ENCODE measurements around the gene ADARB2. TPM values are rescaled to one million over a fixed set of nuclear protein-coding genes. Genes with fewer than 3 reads are reported as not detected.

ADARB2 gene
- polyA plus RNA-seq, 3 donors = not detected

GRCh38 chr10:1520909-1521565, 216.3 kb downstream of the ADARB2 start:
- H3K79me2 ChIP-seq (ENCODE audit: insufficient read depth, low read length) = no peaks in the 10 kb centered on the region
- Mint-ChIP-seq H3K27me3 (ENCODE audit: low read depth in 3 of 3) (peaks cover 2 to 9% (median 2%) of the 10 kb centered on the region in 3 donors), H3K4me3 (no peak overlapping the region), H3K27ac (no peak overlapping the region), H3K36me3 (no peaks in the 10 kb centered on the region), H3K4me1 (no peaks in the 10 kb centered on the region), H3K9me3 (peaks cover 0 to 6% (median 3%) of the 10 kb centered on the region in 7 donors)
- H3K36me3 ChIP-seq (replicated peaks in 1 of 2; ENCODE audit: control insufficient read depth in 1 of 2, insufficient read depth in 2 of 2, low read length in 2 of 2) = no peaks in the 10 kb centered on the region
- WGBS (ENCODE audit: insufficient coverage) = 88% methylated on average over 9 of the region's 14 CpGs
- no peak for DNase-seq
- no peak overlapping the region for H3K9ac ChIP-seq (ENCODE audit: insufficient read depth, low read length, poor library complexity, severe bottlenecking)
- no peak overlapping the region for H3K4me2 ChIP-seq (replicated peaks; ENCODE audit: extremely low read depth, low read length, poor library complexity, severe bottlenecking)
- TF ChIP-seq, protein P1, sequence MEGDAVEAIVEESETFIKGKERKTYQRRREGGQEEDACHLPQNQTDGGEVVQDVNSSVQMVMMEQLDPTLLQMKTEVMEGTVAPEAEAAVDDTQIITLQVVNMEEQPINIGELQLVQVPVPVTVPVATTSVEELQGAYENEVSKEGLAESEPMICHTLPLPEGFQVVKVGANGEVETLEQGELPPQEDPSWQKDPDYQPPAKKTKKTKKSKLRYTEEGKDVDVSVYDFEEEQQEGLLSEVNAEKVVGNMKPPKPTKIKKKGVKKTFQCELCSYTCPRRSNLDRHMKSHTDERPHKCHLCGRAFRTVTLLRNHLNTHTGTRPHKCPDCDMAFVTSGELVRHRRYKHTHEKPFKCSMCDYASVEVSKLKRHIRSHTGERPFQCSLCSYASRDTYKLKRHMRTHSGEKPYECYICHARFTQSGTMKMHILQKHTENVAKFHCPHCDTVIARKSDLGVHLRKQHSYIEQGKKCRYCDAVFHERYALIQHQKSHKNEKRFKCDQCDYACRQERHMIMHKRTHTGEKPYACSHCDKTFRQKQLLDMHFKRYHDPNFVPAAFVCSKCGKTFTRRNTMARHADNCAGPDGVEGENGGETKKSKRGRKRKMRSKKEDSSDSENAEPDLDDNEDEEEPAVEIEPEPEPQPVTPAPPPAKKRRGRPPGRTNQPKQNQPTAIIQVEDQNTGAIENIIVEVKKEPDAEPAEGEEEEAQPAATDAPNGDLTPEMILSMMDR (IDR thresholded peaks at IDR 0.05) = no peak
- H3K27me3 ChIP-seq (ENCODE audit: control insufficient read depth in 2 of 2, insufficient read depth in 2 of 2, low read length in 2 of 2) = no peaks in the 10 kb centered on the region
- no peaks in the 10 kb centered on the region for H3K4me1 ChIP-seq (ENCODE audit: control insufficient read depth in 1 of 2, insufficient read depth in 2 of 2, low read length in 2 of 2)
- H3K4me3 ChIP-seq (replicated peaks in 1 of 3; ENCODE audit: low read depth in 2 of 3, low read length in 3 of 3) = no peak overlapping the region
- intact Hi-C loops (cut with micrococcal nuclease) = no loop called here
- H3K9me3 ChIP-seq (replicated peaks in 1 of 2; ENCODE audit: control insufficient read depth in 1 of 2, insufficient read depth in 1 of 2, low read length in 2 of 2) = peaks cover 0 to 2% of the 10 kb centered on the region in 2 donors
- H4K20me1 ChIP-seq (ENCODE audit: insufficient read depth, low read length) = no peaks in the 10 kb centered on the region
- H2AFZ ChIP-seq (ENCODE audit: insufficient read depth, low read depth, low read length, poor library complexity, severe bottlenecking) = no peak overlapping the region
- H3K27ac ChIP-seq (ENCODE audit: low read depth in 1 of 2, low read length in 2 of 2) = no peak overlapping the region

DNA sequence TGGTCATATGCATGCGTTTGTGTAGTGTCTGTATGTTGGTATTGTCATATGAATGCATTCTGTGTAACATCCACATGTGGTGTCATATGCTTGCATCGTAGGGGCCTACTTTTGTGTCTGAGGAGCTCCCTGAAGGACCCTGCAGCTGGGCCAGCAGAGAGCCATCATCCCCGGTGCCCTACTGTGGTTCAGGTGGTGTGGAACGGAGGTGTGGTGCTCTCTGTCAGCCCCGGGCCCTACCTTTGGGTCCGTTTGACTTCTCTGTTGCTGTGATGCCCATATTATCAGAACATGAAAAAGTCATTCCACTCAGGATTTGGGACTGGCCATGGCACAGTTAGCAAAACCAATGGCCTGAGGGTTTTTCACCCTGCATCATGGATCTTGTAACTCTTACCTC, 217.9 kb downstream of the ADARB2 start:
- H3K4me1 Mint-ChIP-seq = no peaks in the 10 kb centered on the region
- no peaks in the 10 kb centered on the region for H3K36me3 Mint-ChIP-seq
- H3K27ac ChIP-seq (ENCODE audit: low read depth in 1 of 2, low read length in 2 of 2) = no peak overlapping the region
- intact Hi-C loops (cut with micrococcal nuclease) = no loop called here
- no peak for DNase-seq
- H3K4me2 ChIP-seq (replicated peaks; ENCODE audit: extremely low read depth, low read length, poor library complexity, severe bottlenecking) = no peak overlapping the region
- no peaks in the 10 kb centered on the region for H4K20me1 ChIP-seq (ENCODE audit: insufficient read depth, low read length)
- no peaks in the 10 kb centered on the region for H3K36me3 ChIP-seq (replicated peaks in 1 of 2; ENCODE audit: control insufficient read depth in 1 of 2, insufficient read depth in 2 of 2, low read length in 2 of 2)
- no peak overlapping the region for H2AFZ ChIP-seq (ENCODE audit: insufficient read depth, low read depth, low read length, poor library complexity, severe bottlenecking)
- no peaks in the 10 kb centered on the region for H3K4me1 ChIP-seq (ENCODE audit: control insufficient read depth in 1 of 2, insufficient read depth in 2 of 2, low read length in 2 of 2)
- no peaks in the 10 kb centered on the region for H3K79me2 ChIP-seq (ENCODE audit: insufficient read depth, low read length)
- H3K27ac Mint-ChIP-seq = no peak overlapping the region
- 100% methylated on average over 3 of the region's 6 CpGs for WGBS (ENCODE audit: insufficient coverage)
- TF ChIP-seq, protein P1 (IDR thresholded peaks at IDR 0.05) = no peak
- H3K9ac ChIP-seq (ENCODE audit: insufficient read depth, low read length, poor library complexity, severe bottlenecking) = no peak overlapping the region
- peaks cover 0 to 2% of the 10 kb centered on the region in 2 donors for H3K9me3 ChIP-seq (replicated peaks in 1 of 2; ENCODE audit: control insufficient read depth in 1 of 2, insufficient read depth in 1 of 2, low read length in 2 of 2)
- peaks cover 0 to 6% (median 0%) of the 10 kb centered on the region in 7 donors for H3K9me3 Mint-ChIP-seq
- H3K4me3 ChIP-seq (replicated peaks in 1 of 3; ENCODE audit: low read depth in 2 of 3, low read length in 3 of 3) = no peak overlapping the region
- H3K27me3 Mint-ChIP-seq (ENCODE audit: low read depth in 3 of 3) = peaks cover 2 to 9% (median 2%) of the 10 kb centered on the region in 3 donors
- H3K4me3 Mint-ChIP-seq = no peak overlapping the region
- H3K27me3 ChIP-seq (ENCODE audit: control insufficient read depth in 2 of 2, insufficient read depth in 2 of 2, low read length in 2 of 2) = no peaks in the 10 kb centered on the region
